Fibroblast of pulmonary artery (primary cell): Measurements from ENCODE around the gene PFDN2.

ENCODE experiments used
- DNase-seq: peaks from one replicate; pipeline ENCODE4 v3.0.0-alpha.2; 2010; ENCODE audit warnings: low read depth
- H3K4me3 ChIP-seq: replicated peaks from 2 replicates; pipeline ENCODE4 v1.5.1; 2011; ENCODE audit warnings: low read depth, mild to moderate bottlenecking, control low read depth, low read length, moderate library complexity
- CTCF ChIP-seq: IDR thresholded peaks from 2 replicates; pipeline ENCODE4 v1.5.1; 2011; ENCODE audit warnings: mild to moderate bottlenecking, control low read depth, low read length, inconsistent platforms; ENCODE audit errors: missing control alignments

PFDN2 gene

DNA sequence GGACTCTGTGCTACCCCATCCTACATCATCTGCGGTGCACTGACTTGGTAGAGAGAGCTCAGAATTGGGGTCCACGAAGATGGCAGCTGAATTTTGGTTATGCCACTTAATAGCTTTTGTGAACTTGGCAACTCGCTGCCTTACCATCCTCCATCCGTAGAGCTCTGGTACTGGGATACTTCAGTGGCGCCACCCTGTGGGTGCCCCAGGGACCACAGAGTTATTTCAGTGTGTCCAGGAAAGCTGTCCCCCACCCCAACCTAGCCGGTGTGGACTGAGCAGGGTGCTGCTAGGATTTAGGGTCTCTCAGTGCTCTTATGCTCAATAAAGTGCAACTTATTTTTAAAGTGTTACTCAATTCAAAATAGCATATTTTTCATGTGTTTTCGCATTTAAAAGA lies 63.0 kb downstream of the PFDN2 start:
- TF ChIP-seq CTCF = no peak
- no peak for DNase-seq
- H3K4me3 ChIP-seq = no peak overlapping the region

- no peak overlapping the region for H3K4me3 ChIP-seq
- DNase-seq = no peak
- no peak for TF ChIP-seq CTCF
Observed at GRCh38 chr1:161054232-161054631, 63.6 kb downstream of the PFDN2 start.

DNA sequence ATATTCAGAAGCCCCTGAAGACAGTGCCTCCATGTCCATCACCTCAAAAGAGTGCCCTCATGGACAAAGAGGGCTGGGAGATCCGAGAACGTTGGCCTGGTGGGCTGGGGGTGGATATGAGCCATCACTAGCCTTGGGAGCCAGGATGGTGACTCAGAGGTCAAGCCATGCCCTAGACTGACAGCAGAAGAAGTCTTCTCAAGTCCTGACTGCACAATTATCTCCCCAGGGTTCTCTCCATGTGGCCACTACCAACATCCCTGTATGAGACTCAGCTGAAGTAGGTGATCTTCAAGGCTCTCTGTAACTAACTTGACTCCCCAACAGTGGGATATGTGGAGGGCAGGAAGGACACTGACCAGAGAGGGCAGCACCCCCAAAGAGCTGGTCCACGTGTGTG lies 64.9 kb downstream of the PFDN2 start:
- no peak for TF ChIP-seq CTCF
- no peak overlapping the region for H3K4me3 ChIP-seq
- no peak for DNase-seq

GRCh38 chr1:161051219-161051618 lies 66.6 kb downstream of the PFDN2 start:
- no peak overlapping the region for H3K4me3 ChIP-seq
- DNase-seq = no peak
- no peak for TF ChIP-seq CTCF
